Peyer's patch (tissue), 4 donors: ENCODE data around the gene HOXA3.
A peak's percentile ranks its signal among the peaks of the same experiment; 100 is the strongest.

Source experiments
- POLR2A ChIP-seq, 2 donors: fragments of 450-650 bp; IDR thresholded peaks; one replicate each; pipeline ENCODE4 v1.5.1; 2017; ENCODE audit warnings: antibody characterized with exemption in 2 of 2, mild to moderate bottlenecking in 2 of 2, moderate library complexity in 2 of 2
- TF ChIP-seq, protein P1 (sequence below), 6 experiments: fragments of 450-650 bp in 4 of 6; fragments of 200-600 bp in 2 of 6; sonication (generic) in 1 of 6; IDR thresholded peaks; one replicate each; pipeline ENCODE4 v1.5.1; 2017 to 2019; ENCODE audit warnings: antibody characterized with exemption in 6 of 6, mild to moderate bottlenecking in 3 of 6, moderate library complexity in 1 of 6

DNA sequence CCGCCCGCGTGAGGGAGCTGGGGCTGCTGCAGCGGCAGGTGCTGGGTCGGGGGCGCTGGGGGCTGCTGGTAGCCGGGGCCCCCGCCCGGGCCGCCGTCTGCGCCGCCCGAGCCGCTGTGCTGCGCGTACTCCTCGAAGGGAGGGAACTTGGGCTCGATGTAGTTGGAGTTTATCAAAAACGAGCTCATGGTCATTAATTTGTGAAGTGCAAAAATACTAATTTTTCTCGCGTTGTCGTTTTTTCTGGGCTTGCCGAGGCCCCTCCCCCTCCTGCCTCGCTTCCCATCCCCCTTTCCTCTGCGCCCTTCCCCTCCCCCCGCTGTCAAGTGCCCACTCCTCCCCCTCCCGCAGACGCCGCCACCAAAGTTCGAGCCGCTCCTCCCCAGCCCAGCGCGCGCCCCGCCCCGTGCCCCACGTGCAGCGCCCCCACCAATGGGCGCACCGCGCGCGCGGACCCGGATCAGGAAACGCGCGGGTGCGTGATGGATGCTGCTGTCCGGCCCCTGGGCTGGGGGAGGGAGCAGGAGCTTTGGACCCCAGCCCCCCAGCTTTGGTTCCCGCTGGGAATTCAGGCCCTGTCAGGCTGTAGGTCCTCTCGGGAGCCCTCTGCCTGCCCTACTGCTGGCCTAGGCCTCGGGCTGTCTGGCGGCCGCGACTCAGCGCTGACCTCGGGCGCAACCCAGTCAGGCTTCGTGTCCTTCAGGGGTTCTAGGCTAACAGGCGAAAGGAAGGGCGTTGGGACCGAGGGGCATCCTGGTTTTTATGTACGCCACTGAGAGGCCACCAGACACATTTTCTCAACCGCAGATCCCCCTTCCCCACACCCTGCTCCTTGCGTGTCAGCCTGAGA lies 21.6 kb downstream of the HOXA3 start, which contains the start of gene HOXA4:
- TF ChIP-seq, protein P1, sequence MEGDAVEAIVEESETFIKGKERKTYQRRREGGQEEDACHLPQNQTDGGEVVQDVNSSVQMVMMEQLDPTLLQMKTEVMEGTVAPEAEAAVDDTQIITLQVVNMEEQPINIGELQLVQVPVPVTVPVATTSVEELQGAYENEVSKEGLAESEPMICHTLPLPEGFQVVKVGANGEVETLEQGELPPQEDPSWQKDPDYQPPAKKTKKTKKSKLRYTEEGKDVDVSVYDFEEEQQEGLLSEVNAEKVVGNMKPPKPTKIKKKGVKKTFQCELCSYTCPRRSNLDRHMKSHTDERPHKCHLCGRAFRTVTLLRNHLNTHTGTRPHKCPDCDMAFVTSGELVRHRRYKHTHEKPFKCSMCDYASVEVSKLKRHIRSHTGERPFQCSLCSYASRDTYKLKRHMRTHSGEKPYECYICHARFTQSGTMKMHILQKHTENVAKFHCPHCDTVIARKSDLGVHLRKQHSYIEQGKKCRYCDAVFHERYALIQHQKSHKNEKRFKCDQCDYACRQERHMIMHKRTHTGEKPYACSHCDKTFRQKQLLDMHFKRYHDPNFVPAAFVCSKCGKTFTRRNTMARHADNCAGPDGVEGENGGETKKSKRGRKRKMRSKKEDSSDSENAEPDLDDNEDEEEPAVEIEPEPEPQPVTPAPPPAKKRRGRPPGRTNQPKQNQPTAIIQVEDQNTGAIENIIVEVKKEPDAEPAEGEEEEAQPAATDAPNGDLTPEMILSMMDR (IDR thresholded peaks at IDR 0.05), result no peak
- TF ChIP-seq POLR2A (IDR thresholded peaks at IDR 0.05), result peak; percentile 73 to 80
